Measurements from ENCODE around the gene PPRC1.

Gene PPRC1

GRCh38 chr10:102146971-102147428 is 14.2 kb downstream of the PPRC1 start:
- FAIRE-seq (no peak), DNase-seq (ENCODE audit: insufficient read length, low spot score) (no peak)
- no peak for TF ChIP-seq POLR2A (IDR thresholded peaks at IDR 0.05; ENCODE audit: low read depth, low read length)

- TF ChIP-seq POLR2A (IDR thresholded peaks at IDR 0.05; ENCODE audit: low read depth, low read length): no peak
- no peak for DNase-seq (ENCODE audit: insufficient read length, low spot score)
- no peak for FAIRE-seq
These were observed 14.7 kb downstream of the PPRC1 start for GRCh38 chr10:102147561-102147960.

- no peak for DNase-seq (ENCODE audit: insufficient read length, low spot score)
- no peak for FAIRE-seq
These were observed 15.4 kb downstream of the PPRC1 start for GRCh38 chr10:102148275-102148674.

GRCh38 chr10:102150970-102151773 is 18.3 kb downstream of the PPRC1 start:
- TF ChIP-seq POLR2A (IDR thresholded peaks at IDR 0.05; ENCODE audit: low read depth, low read length): no peak
- DNase-seq (ENCODE audit: insufficient read length, low spot score): peak; percentile 65
- no peak for FAIRE-seq

More at GRCh38 chr10:102148275-102148674, 15.4 kb downstream of the PPRC1 start:
- TF ChIP-seq POLR2A (IDR thresholded peaks at IDR 0.05; ENCODE audit: low read depth, low read length): no peak

- peak; percentile 95 for TF ChIP-seq POLR2A (IDR thresholded peaks at IDR 0.05; ENCODE audit: low read depth, low read length)
- DNase-seq (ENCODE audit: insufficient read length, low spot score) (peak; percentile 78), FAIRE-seq (peak; percentile 43)
These were observed 19.1 kb downstream of the PPRC1 start, which contains the start of gene NOLC1 for GRCh38 chr10:102151774-102152544. NOLC1 (plus strand) TSS chr10:102152389; CDS start chr10:102152411, 22 bp downstream.

GRCh38 chr10:102152545-102152890 is 19.7 kb downstream of the PPRC1 start:
- DNase-seq (ENCODE audit: insufficient read length, low spot score): no peak

GRCh38 chr10:102153093-102153620 is 20.3 kb downstream of the PPRC1 start:
- no peak for TF ChIP-seq POLR2A (IDR thresholded peaks at IDR 0.05; ENCODE audit: low read depth, low read length)
- no peak for FAIRE-seq
- DNase-seq (ENCODE audit: insufficient read length, low spot score): no peak

More at GRCh38 chr10:102152545-102152890, 19.7 kb downstream of the PPRC1 start:
- no peak for FAIRE-seq
- no peak for TF ChIP-seq POLR2A (IDR thresholded peaks at IDR 0.05; ENCODE audit: low read depth, low read length)

- no peak for TF ChIP-seq POLR2A (IDR thresholded peaks at IDR 0.05; ENCODE audit: low read depth, low read length)
- no peak for FAIRE-seq
- DNase-seq (ENCODE audit: insufficient read length, low spot score): no peak
These were observed 21.8 kb downstream of the PPRC1 start for GRCh38 chr10:102154466-102155116.

GRCh38 chr10:102157224-102157623 is 24.4 kb downstream of the PPRC1 start:
- DNase-seq (ENCODE audit: insufficient read length, low spot score) (no peak), FAIRE-seq (no peak)
- no peak for TF ChIP-seq POLR2A (IDR thresholded peaks at IDR 0.05; ENCODE audit: low read depth, low read length)

- no peak for TF ChIP-seq POLR2A (IDR thresholded peaks at IDR 0.05; ENCODE audit: low read depth, low read length)
- FAIRE-seq: no peak
- DNase-seq (ENCODE audit: insufficient read length, low spot score): no peak
These were observed 26.3 kb downstream of the PPRC1 start for GRCh38 chr10:102159051-102159597.

GRCh38 chr10:102159831-102160230 is 27.0 kb downstream of the PPRC1 start:
- no peak for DNase-seq (ENCODE audit: insufficient read length, low spot score)
- no peak for FAIRE-seq
- TF ChIP-seq POLR2A (IDR thresholded peaks at IDR 0.05; ENCODE audit: low read depth, low read length): no peak

GRCh38 chr10:102163342-102163989 is 30.6 kb downstream of the PPRC1 start:
- TF ChIP-seq POLR2A (IDR thresholded peaks at IDR 0.05; ENCODE audit: low read depth, low read length): no peak
- DNase-seq (ENCODE audit: insufficient read length, low spot score) (no peak), FAIRE-seq (no peak)

GRCh38 chr10:102167861-102168260 is 35.0 kb downstream of the PPRC1 start:
- DNase-seq (ENCODE audit: insufficient read length, low spot score): no peak
- FAIRE-seq: no peak
- no peak for TF ChIP-seq POLR2A (IDR thresholded peaks at IDR 0.05; ENCODE audit: low read depth, low read length)
